Suprapubic skin (tissue), 4 donors: ENCODE data around the gene CHN1.

Experiments used
- CTCF ChIP-seq, 2 donors: fragments of 200-600 bp in 1 of 2; fragments of 450-650 bp in 1 of 2; sonication (generic) in 1 of 2; IDR thresholded peaks; one replicate each; pipeline ENCODE4 v1.5.1; 2016 to 2019; ENCODE audit warnings: antibody characterized with exemption in 2 of 2, mild to moderate bottlenecking in 1 of 2, moderate library complexity in 1 of 2
- EP300 ChIP-seq: sonication (generic); formaldehyde crosslinking; IDR thresholded peaks from one replicate; pipeline ENCODE4 v1.6.1; 2017; ENCODE audit warnings: antibody characterized with exemption
- POLR2A ChIP-seq, 2 donors: fragments of 450-650 bp; IDR thresholded peaks; one replicate each; pipeline ENCODE4 v1.6.1; 2017; ENCODE audit warnings: antibody characterized with exemption in 2 of 2, mild to moderate bottlenecking in 2 of 2, moderate library complexity in 2 of 2
- POLR2AphosphoS5 ChIP-seq, 3 donors: sonication (generic); formaldehyde crosslinking; IDR thresholded peaks; one replicate each; pipeline ENCODE4 v1.6.1; 2017; ENCODE audit warnings: antibody characterized with exemption in 3 of 3

GRCh38 chr2:174945601-174946260 is 59.5 kb downstream of the CHN1 start:
- TF ChIP-seq CTCF (IDR thresholded peaks at IDR 0.05) (no peak), POLR2A (IDR thresholded peaks at IDR 0.05) (no peak), POLR2AphosphoS5 (IDR thresholded peaks at IDR 0.05) (no peak), EP300 (no peak)
